GM23248 (cell line): ENCODE data around the gene KNDC1.

ENCODE experiments used
- EZH2 ChIP-seq: fragments of 200-600 bp; sonication (generic); IDR thresholded peaks from 2 replicates; pipeline ENCODE4 v1.6.1; 2018; ENCODE audit warnings: antibody characterized with exemption, mild to moderate bottlenecking; ENCODE audit not compliant: insufficient read depth, poor library complexity, severe bottlenecking
- EZH2phosphoT487 ChIP-seq: fragments of 200-600 bp; sonication (generic); IDR thresholded peaks from 2 replicates; pipeline ENCODE4 v1.6.1; 2018; ENCODE audit warnings: antibody characterized with exemption, moderate library complexity, mild to moderate bottlenecking, low read depth; ENCODE audit not compliant: insufficient read depth

- TF ChIP-seq EZH2 (no peak), EZH2phosphoT487 (no peak)
These were observed 9.8 kb upstream of the KNDC1 start for GRCh38 chr10:133150226-133150625.
